ENCODE measurements around the gene MXRA7.
"Not testable (repeated sequence)": the region's sequence is repeated elsewhere in the genome, so short reads cannot be mapped to it uniquely, and the experiment has no call there.

MXRA7 gene

DNA sequence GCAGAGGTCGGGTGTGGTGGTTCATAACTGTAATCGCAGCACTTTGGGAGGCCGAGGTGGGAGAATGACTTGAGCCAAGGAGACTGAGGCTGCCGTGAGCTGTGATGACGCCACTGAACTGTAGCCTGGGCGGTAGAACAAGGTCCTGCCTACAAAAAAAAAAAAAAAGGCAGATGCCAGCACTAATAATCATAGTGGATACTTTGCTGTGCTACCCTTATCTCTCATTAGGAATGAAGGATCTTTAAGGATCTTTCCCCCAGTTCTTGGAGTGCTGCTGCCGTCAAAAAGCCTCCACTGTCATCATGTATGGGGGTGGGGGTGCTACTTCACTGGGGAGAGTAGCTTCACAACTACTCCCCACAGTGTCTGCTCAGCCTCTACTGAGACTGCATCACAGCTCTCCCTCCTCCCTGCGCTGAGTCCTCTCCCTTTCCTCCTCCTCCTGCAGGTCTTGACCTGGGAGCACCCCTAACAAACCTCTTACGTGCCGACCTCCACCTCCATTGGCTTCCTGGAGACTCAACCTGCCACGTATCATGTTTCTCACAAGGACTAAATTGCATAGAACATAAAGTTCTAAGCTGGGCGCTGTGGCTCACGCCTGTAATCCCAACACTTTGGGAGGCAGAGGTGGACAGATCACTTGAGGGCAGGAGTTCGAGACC lies 42.8 kb downstream of the MXRA7 start:
- H3K4me3 ChIP-seq (ENCODE audit: low read depth, low read length), result no peak overlapping the region

DNA sequence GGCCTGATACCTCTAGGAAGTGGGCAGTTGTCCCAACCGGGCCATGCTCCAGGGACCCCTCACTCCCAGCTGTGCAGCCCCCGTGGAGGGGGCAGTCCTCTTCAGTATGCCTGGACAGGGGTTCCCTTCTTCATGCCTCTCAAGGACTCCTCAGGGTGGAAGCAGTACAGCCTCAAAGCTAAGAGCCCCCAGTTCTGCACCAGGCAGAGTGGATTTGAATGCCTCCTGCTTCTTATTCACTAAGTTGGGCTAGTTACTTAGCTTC lies 43.3 kb downstream of the MXRA7 start:
- no peak for DNase-seq (ENCODE audit: low read depth)
- H3K4me3 ChIP-seq (ENCODE audit: low read depth, low read length), result no peak overlapping the region

More for the DNA sequence above, 42.8 kb downstream of the MXRA7 start:
- no peak for DNase-seq (ENCODE audit: low read depth)

DNA sequence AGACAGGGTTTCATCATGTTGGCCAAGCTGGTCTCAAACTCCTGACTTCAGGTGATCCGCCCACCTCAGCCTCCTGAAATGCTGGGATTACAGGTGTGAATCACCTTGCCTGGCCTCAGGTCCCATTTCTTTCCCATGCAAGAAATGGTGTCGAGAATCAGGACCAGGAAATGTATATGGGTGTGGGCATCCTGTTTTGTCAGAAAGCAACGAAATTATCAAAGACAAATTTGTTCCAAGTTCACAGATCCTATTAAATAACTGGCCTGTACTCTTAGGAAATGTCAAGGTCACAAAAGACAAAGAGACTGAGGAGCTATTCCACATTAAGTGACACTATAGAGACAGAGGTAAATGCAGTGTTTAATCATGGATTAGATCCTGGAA lies 50.1 kb downstream of the MXRA7 start:
- H3K4me3 ChIP-seq (ENCODE audit: low read depth, low read length), result no peak overlapping the region
- DNase-seq (ENCODE audit: low read depth), result no peak

DNA sequence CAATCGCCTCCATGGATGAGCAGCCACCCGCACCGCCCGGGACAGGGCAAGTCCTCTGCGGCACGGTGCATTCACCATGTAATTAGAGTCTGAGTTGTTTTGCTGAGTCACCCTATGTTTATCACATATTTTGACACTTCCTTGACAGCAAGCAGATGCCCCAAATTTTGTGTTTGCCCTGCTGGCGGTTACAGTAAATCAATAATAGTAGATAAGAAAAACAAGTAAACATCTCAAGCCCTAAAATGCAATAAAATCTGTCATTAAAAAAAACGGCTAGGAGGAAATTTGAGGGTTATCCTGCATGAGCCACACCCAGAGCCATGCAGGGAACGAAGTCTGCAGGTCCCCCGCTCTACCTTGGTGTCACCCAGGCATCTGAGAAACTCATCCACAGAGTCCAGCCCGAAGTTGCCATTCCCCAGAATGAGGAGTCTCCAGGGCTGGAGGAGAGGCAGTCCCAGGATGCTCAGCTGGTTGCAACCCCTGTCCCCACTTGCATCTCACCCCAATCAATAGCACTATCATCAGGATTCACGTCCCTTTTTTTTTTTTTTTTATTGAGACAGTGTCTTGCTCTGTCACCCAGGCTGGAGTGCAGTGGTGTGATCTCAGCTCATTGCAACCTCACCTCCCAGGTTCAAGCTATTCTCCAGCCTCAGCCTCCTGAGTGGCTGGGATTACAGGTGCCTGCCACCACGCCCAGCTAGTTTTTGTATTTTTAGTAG lies 50.7 kb downstream of the MXRA7 start:
- H3K4me3 ChIP-seq (ENCODE audit: low read depth, low read length), result no peak overlapping the region
- no peak for DNase-seq (ENCODE audit: low read depth)

DNA sequence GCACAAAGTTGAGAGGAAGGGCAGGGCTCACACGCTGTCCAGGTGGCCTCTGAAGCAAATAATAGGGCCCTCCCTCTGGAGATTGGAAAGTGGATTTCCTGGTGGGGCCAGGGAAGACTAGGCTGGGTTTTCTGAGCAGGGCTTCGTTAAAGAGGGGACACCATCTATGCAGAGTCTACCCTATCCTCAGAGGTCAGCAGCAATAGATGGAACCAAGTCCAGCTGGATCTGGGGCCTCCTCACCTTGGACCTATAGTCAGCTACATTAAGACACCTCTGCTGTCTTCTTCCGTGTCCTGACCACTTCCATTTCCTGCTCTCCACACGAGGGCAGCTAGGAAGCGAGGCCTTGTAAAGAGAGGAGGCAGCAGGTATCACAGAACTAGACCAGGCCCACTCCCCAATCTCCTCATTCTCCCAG lies 52.5 kb downstream of the MXRA7 start:
- H3K4me3 ChIP-seq (ENCODE audit: low read depth, low read length), result no peak overlapping the region
- DNase-seq (ENCODE audit: low read depth), result no peak

DNA sequence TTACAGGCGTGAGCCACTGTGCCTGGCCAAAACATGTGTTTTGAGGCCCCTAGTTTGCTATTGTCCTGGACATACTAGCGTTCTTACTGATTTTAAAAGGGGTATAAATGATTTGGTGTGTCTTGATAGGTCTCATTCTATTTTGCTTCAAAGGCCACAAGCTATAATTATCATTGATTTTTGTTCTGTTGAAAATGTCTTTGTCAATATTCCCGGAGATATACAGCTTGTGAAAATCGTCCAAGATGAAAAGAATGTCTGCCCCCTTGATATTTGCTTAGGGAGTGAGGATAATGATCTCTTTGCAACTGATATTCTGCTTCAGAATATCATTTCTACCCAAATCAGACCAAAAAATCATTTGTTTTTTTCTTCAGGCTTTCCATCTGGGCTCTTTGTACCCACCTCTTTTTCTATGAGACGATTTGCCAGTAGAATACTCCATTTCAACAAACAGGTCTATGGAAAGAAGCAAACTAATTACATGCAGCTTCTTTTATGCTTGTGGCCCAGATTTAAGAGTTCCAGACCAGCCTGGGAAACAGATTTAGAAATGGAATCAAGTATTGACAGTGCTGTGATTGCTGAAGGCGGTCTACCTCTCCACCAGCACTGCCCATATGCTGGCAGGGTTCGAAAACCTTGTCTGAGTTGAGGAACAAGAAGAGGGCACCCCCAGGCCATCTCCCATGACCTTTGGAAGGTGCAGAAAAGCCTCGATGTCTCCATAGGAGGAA lies 53.1 kb downstream of the MXRA7 start:
- DNase-seq (ENCODE audit: low read depth), result no peak
- H3K4me3 ChIP-seq (ENCODE audit: low read depth, low read length), result no peak overlapping the region

DNA sequence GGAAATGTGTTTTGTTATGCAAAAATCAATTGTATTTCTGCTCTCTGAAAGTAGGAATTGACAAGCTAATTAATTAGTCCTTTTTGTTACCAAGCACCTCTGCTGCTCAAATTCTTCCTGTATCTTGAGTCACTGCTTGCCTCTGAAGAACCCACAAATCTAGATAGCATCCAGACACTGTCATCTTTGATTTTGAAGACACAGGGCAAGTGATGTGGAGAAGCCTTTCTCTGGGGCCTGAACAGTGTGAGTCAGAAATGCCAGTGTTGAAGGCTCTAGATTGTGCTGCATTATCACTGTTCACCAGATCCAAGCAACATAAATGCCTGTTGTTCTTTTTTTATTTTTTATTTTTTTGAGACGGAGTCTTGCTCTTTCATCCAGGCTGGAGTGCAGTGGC lies 56.4 kb downstream of the MXRA7 start:
- H3K4me3 ChIP-seq (ENCODE audit: low read depth, low read length), result no peak overlapping the region
- no peak for DNase-seq (ENCODE audit: low read depth)

DNA sequence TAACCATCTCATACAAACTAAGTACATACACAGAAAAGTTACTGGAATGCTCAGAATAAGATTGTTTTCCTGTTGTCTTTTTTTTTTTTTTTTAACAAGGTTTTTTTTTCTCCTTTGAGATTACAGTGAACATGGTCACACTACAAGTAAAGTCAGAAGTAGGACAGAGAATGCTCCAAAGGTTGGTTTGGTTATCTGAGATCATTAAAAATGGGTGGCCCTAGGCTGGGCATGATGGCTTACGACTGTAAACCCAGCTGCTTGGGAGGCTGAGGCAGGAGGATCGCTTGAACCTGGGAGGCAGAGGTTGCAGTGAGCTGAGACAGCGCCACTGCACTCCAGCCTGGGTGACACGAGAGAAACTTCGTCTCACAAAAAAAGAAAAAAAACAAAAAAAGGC lies 60.3 kb downstream of the MXRA7 start:
- no peak for DNase-seq (ENCODE audit: low read depth)
- no peak overlapping the region for H3K4me3 ChIP-seq (ENCODE audit: low read depth, low read length)

DNA sequence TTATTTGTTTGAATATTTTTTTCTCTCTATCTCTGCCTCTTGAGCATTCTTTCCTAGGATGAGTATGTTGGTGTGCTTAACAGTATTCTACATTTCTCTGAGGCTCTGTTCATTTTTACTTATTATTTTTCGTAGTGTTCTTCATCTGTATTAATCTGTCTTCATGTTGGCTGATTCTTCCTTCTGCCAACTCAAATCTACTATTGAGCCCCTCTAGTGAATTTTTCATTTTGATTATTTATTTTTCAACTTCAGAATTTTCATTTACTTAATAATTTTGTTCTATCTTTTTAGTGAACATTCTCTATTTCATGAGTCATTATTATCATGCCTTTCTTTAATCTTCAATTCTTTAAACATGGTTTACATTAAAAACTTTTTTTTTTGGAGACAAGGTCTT lies 64.1 kb downstream of the MXRA7 start:
- no peak overlapping the region for H3K4me3 ChIP-seq (ENCODE audit: low read depth, low read length)
- no peak for DNase-seq (ENCODE audit: low read depth)

DNA sequence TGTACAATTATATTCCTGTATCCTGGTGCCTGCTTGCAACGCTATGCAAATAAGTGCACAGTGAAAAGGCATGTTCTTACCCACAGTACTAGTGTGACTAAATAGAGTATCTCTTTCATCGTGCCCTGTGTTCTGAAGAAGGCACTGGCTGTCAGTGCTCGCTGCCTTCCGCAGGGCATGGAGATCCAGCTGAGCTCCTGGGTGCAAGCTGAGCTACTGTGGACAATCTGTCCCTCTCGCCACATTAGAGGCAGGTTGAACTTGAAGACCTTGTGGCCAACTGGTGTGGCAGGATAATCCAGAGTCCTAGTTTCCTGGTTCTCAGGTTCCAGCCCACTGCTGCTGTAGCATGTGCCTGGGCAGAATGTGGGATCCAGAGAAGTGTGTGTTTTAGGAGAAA lies 65.3 kb downstream of the MXRA7 start:
- no peak overlapping the region for H3K4me3 ChIP-seq (ENCODE audit: low read depth, low read length)
- no peak for DNase-seq (ENCODE audit: low read depth)

DNA sequence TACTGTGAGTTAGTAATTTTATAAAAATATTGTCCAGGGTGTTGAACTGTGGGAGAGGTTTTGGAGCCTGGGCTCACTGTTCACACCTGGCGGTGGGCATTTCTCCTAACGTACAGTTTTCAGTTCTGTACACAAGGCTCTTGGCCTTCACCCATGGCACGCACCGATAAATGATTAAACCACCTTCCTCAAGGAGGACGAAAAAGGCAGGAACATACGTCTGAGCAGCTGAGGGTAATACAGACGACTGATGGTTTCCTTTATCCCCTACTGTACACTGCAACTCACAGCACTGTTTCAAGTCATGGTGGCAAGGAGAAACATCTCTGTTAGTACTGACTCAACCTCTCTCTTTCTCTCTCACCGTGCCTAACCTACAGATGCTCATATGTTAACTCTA lies 65.8 kb downstream of the MXRA7 start:
- no peak for DNase-seq (ENCODE audit: low read depth)
- H3K4me3 ChIP-seq (ENCODE audit: low read depth, low read length), result no peak overlapping the region

DNA sequence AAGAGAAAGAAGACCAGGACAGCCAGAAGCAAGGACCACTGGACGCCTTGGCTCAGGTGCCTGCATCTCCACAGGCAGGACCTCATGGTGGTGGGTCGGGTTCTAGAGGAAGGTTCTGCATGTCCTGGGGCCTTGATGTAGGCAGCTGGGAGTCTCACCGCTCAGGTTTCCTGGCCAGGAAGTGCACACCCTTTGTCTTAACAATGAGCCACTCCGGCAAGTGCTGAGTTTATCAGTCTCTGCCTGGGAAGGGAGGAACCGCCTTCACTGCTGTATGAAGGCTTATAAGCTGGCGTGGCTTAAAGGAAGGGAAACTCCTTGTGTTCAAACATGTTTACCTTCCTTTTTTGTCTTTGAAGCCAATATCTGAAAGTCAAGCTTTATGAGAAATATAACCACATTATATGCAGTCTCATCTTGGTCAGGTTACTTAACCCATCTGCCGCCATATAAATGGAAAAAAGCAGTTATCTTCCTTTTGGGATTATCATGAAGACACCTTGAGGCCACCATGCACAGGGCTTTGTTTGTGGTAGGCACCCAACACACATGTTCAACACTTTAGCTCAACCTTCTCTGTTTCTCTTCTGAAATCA lies 67.1 kb downstream of the MXRA7 start, which contains the start of gene ST6GALNAC1:
TSS of gene ST6GALNAC1 (minus strand) at position 205 of the 596 bp plus-strand sequence. CDS start at position 86, 119 bp downstream.
- no peak within 1 kb of the TSS for H3K4me3 ChIP-seq (ENCODE audit: low read depth, low read length)
- no peak for DNase-seq (ENCODE audit: low read depth)

DNA sequence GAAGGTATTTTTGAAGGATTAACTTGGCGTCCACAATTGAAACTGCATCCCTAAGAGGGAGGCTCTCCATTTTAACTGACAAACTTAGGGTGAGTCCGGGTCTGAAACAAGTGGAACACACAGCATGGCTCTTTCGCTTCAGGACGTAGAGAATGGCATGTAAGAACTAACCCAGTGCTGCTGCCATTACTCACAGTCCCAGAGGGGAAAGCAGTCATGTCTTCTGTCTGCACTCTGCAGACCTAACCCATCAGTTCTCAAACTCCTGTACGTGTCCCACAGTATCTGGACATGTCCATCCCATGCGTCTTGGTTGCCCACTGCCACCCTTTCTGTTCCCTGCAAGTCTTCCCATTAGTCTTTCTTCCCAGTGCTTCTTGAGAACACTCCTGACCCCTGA lies 67.8 kb downstream of the MXRA7 start:
- DNase-seq (ENCODE audit: low read depth), result no peak
- no peak overlapping the region for H3K4me3 ChIP-seq (ENCODE audit: low read depth, low read length)

DNA sequence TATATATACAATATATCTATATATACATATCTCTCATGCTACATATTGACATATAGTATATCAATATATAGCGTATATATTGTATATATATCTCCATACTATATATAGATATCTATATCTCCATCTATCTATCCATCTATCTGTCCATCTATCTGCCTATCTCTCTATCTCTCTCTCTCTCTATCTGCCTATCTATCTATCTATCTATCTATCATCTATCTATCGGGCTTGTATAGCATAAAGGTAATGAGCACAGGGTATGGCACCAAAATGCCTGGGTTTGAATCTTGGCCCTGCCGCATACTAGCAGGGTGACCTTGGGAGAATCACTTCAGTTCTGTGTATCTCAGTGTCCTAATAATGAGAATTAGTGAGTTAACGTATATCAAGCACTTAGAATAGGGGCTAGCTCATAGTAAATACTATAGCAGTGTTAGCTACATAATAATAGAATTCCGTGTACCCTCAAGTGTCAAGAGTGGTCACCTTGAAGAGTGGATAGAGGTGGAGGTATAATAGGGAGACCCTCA lies 68.7 kb downstream of the MXRA7 start:
- no peak for DNase-seq (ENCODE audit: low read depth)
- H3K4me3 ChIP-seq (ENCODE audit: low read depth, low read length), result no peak overlapping the region

DNA sequence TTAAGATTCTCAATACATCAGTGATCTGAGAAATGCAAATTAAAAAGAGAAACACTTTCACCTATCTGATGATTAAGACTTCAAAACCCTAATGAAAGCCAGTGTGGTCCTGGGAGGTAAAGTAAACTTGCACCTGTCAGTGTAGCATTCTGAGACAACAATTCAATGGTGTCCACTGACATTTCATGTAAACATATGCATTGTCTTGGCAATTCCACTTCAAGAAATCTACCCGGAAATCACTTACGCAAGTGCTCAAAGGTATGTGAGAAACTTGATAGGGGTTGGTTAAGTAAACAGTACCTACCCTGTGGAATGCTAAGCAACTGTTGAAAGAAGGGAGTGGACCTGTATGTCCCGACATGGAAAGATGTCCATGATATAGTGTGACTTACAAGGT lies 69.3 kb downstream of the MXRA7 start:
- no peak for DNase-seq (ENCODE audit: low read depth)
- H3K4me3 ChIP-seq (ENCODE audit: low read depth, low read length), result no peak overlapping the region

DNA sequence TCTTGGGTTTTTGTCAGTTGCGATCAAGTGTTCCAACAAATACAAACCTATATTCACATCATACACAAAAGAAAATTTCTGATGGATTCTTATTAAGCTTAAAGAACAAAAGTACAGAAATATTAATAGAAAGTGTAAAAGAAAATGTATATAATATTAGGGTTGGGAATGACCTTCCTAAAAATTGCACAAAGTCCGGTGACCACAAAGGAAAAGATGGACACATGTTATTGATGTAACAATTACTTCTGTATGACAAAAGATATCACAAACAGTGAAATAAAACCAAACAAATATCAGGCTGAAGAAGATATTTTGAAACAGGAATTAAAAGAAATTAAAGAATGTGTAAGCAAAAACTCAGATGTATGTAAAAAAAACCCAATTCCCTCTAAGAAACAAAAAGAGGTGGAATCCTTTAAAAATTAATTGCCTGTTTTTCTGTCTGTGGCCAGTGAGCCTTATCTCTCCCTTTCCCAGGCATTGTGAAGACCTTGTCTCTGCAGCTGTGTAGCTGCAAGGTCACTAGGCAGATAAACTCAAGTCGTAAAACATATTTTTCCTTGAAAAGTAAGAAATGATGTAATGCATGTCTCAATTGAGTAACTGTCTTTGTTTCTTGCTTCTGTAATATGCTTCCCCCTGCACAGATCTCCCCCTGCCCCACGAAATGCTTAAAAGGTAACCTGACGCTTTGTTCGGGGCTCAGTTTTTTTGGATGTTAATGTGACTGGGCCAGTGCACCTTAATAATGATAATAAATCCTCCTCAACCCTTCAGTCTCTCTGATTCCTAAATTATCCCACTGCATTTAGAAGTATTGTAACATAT lies 70.0 kb downstream of the MXRA7 start:
- H3K4me3 ChIP-seq (ENCODE audit: low read depth, low read length), result no peak overlapping the region

DNA sequence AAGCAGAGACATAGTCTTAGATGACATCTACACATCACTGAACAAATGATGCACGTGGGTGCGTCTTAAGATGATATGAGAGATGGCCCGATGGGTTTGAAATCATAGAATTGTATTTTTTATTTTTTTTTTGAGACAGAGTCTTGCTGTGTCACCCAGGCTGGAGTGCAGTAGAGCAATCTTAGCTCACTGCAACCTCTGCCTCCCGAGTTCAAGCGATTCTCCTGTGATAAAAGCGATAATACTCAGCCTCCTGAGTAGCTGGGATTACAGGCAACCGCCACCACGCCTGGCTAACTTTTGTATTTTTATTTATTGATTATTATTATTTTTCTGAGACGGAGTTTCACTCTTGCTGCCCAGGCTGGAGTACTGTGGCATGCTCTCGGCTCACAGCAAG lies 72.5 kb downstream of the MXRA7 start:
- no peak for DNase-seq (ENCODE audit: low read depth)
- H3K4me3 ChIP-seq (ENCODE audit: low read depth, low read length), result no peak overlapping the region

More for the DNA sequence above, 70.0 kb downstream of the MXRA7 start:
- DNase-seq (ENCODE audit: low read depth), result no peak

DNA sequence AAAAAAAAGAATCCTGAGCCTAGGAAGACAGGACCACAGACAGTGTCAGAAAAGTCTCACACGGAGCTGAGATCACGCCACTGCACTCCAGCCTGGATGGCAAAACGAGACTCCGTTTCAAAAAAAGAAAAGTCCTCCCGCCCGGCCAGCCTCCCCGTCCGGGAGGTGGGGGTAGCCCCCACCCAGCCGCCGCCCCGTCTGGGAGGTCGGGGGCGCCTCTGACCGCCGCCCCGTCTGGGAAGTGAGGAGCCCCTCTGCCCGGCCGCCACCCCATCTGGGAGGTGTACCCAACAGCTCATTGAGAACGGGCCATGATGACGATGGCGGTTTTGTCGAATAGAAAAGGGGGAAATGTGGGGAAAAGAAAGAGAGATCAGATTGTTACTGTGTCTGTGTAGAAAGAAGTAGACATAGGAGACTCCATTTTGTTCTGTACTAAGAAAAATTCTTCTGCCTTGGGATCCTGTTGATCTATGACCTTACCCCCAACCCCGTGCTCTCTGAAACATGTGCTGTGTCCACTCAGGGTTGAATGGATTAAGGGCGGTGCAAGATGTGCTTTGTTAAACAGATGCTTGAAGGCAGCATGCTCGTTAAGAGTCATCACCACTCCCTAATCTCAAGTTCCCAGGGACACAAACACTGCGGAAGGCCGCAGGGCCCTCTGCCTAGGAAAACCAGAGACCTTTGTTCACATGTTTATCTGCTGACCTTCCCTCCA lies 74.1 kb downstream of the MXRA7 start:
- DNase-seq (ENCODE audit: low read depth); H3K4me3 ChIP-seq (ENCODE audit: low read depth, low read length): not testable (repeated sequence)
